ENCODE data around the gene WDTC1. TPM values are rescaled to one million over a fixed set of nuclear protein-coding genes. Genes with fewer than 3 reads are reported as not detected.

Gene WDTC1
- total and polyA plus RNA-seq, 12 donors: 14.4 to 74.3 (median 61.6) TPM

DNA sequence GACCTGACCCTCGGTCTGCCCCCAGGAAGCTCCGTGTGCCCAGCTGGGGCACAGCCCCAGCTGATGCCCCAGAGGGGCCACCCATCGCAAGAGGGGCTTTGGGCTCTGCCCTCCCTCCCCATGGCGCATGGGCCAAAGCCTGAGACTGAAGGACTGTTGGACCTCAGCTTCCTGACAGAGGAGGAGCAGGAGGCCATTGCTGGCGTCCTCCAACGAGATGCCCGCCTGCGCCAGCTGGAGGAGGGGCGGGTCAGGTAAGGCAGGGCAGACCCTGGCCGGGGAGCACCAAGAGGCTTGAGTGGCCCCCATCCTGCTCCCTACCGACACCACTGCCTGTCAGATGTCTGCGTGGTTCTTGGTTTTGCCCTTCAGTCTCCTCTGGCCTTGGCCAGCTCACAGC, 110.8 kb downstream of the WDTC1 start:
- intact Hi-C loops (cut with DNase I): no loop called here
- peaks cover 0 to 8% (median 0%) of the 10 kb centered on the region in 9 donors for H3K36me3 ChIP-seq
- no peak overlapping the region for H3K27ac ChIP-seq
- DNase-seq (no peak), ATAC-seq (no peak)
- TF ChIP-seq, protein P1, sequence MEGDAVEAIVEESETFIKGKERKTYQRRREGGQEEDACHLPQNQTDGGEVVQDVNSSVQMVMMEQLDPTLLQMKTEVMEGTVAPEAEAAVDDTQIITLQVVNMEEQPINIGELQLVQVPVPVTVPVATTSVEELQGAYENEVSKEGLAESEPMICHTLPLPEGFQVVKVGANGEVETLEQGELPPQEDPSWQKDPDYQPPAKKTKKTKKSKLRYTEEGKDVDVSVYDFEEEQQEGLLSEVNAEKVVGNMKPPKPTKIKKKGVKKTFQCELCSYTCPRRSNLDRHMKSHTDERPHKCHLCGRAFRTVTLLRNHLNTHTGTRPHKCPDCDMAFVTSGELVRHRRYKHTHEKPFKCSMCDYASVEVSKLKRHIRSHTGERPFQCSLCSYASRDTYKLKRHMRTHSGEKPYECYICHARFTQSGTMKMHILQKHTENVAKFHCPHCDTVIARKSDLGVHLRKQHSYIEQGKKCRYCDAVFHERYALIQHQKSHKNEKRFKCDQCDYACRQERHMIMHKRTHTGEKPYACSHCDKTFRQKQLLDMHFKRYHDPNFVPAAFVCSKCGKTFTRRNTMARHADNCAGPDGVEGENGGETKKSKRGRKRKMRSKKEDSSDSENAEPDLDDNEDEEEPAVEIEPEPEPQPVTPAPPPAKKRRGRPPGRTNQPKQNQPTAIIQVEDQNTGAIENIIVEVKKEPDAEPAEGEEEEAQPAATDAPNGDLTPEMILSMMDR (IDR thresholded peaks at IDR 0.05): no peak
- 94 to 95% methylated on average over 12 of the region's 12 CpGs for WGBS, 2 donors
- H3K9me3 ChIP-seq: no peaks in the 10 kb centered on the region
- H3K27me3 ChIP-seq: no peaks in the 10 kb centered on the region
- H3K4me1 ChIP-seq: peaks cover 3 to 50% (median 14%) of the 10 kb centered on the region in 9 donors
- H3K4me3 ChIP-seq: no peak overlapping the region

DNA sequence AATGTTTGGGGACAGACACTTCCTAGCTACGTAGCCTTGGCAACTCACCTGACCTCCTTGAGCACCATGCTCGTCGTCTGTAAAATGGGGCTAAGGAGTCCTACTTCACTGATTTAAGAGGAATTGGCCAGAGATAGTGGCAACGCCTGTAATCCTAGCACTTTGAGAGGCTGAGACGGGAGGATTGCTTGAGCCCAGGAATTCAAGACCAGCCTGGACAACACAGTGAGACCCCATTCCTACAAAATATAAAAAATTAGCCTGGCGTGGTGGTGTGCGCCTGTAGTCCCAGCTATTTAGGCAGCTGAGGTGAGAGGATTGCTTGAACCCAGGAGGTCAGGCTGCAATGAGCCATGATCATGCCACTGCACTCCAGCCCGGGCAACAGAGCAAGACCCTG, 111.9 kb downstream of the WDTC1 start:
- 94 to 95% methylated on average over 8 of the region's 8 CpGs for WGBS, 2 donors
- no peak for ATAC-seq
- no peak overlapping the region for H3K4me3 ChIP-seq
- H3K27me3 ChIP-seq: no peaks in the 10 kb centered on the region
- no peak overlapping the region for H3K27ac ChIP-seq
- H3K36me3 ChIP-seq: peaks cover 0 to 13% (median 0%) of the 10 kb centered on the region in 9 donors
- intact Hi-C loops (cut with DNase I): no loop called here
- H3K4me1 ChIP-seq: peaks cover 13 to 53% (median 25%) of the 10 kb centered on the region in 9 donors
- no peaks in the 10 kb centered on the region for H3K9me3 ChIP-seq
- TF ChIP-seq, protein P1 (IDR thresholded peaks at IDR 0.05): no peak
- no peak for DNase-seq

DNA sequence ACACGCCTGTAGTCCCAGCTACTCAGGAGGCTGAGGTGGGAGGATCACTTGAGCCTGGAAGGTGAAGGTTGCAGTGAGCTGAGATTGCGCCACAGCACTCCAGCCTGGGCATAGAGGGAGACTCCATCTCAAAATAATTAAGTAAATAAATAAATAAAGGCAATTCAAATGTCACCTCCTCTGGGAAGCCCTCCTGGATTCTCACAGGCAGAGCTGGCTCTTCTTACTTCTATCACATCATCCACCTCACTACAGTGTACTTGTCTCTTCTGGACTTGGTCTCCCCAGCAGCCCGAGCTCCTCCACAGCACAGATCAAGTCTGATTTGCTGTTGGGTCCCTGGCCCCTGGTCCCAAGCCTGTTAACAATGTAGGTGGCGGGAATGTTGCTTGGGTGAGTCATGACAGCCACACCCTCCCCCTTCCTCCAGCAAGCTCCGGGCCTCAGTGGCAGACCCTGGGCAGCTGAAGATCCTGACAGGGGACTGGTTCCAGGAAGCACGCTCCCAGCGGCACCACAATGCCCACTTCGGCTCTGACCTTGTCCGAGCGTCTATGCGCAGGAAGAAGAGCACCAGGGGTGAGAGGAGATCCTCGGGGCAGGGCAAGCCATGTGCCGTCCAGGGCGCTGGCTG, 112.7 kb downstream of the WDTC1 start:
- Histone ChIP-seq H3K36me3 (peaks cover 0 to 14% (median 0%) of the 10 kb centered on the region in 9 donors), H3K9me3 (no peaks in the 10 kb centered on the region), H3K4me1 (peaks cover 14 to 48% (median 30%) of the 10 kb centered on the region in 9 donors), H3K27me3 (no peaks in the 10 kb centered on the region), H3K4me3 (no peak overlapping the region), H3K27ac (no peak overlapping the region)
- TF ChIP-seq, protein P1 (IDR thresholded peaks at IDR 0.05): no peak
- no peak for ATAC-seq
- intact Hi-C loops (cut with DNase I): no loop called here
- 87 to 89% methylated on average over 14 of the region's 14 CpGs for WGBS, 2 donors
- DNase-seq: no peak

DNA sequence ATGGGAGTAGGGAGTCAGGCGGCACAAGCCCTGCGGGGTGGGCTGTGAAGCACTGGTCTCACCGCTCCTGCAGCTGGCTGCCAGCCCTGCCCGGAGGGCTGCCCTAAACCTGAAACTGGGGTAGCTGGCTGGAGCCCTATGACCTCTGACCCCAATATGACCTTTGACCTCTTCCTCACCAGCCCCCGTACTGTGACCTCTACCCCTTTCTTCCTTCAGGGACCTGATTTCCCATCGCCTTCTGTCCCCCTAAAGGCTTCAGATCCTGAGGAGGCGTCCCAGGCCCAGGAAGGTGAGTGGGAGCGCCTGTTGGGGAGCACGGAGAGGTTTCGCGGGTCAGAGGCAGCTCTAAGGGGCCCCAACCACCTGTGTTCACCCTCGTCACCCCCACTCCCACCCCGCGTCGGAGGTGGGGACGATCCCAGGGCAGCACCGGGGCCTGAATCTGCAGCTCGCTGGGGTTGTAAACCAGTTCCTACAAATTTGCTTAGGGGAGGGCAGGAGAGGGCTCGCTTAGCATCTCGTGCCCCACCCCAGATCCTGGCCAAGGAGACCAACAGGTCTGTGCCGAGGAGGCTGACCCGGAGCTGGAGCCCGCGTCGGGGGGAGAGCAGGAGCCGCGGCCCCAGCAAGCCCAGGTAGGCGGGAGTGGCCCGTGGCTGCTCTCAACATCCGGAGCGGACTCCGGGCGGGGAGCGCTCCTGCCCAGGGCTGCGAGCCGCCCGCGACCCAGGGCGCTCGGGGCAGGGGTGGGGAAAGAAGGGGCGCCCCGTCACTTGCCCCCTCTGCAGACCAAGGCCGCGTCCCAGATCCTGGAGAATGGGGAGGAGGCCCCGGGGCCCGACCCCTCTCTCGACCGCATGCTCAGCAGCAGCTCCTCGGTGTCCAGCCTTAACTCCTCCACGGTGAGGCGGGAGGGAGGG, 114.7 kb downstream of the WDTC1 start:
- 22 to 25% methylated on average over 40 to 51 of the region's 51 CpGs for WGBS, 2 donors
- H3K27ac ChIP-seq: no peak overlapping the region
- ATAC-seq (peak; percentile 13 to 42 (median 20)), DNase-seq (no peak)
- TF ChIP-seq, protein P1 (IDR thresholded peaks at IDR 0.05): no peak
- peaks cover 14 to 31% (median 26%) of the 10 kb centered on the region in 9 donors for H3K4me1 ChIP-seq
- no peaks in the 10 kb centered on the region for H3K27me3 ChIP-seq
- H3K9me3 ChIP-seq: no peaks in the 10 kb centered on the region
- H3K36me3 ChIP-seq: peaks cover 0 to 27% (median 0%) of the 10 kb centered on the region in 9 donors
- peak overlapping the region in 9 of 10 donors; percentile 29 to 59 (median 48) for H3K4me3 ChIP-seq
- intact Hi-C loops (cut with DNase I): no loop called here
